HG02840 (cell line): ENCODE results near the gene TMEM208.

Experiments
- ATAC-seq: cut with Tn5 transposase; IDR thresholded peaks from one replicate; pipeline ENCODE4 v1.9.1; 2021; ENCODE audit warnings: mild to moderate bottlenecking, moderate library complexity, moderate number of reproducible peaks; ENCODE audit not compliant: unreplicated experiment, low FRiP score

The TMEM208 gene

GRCh38 chr16:67270931-67271338 lies 44.0 kb downstream of the TMEM208 start:
- ATAC-seq: no peak

DNA sequence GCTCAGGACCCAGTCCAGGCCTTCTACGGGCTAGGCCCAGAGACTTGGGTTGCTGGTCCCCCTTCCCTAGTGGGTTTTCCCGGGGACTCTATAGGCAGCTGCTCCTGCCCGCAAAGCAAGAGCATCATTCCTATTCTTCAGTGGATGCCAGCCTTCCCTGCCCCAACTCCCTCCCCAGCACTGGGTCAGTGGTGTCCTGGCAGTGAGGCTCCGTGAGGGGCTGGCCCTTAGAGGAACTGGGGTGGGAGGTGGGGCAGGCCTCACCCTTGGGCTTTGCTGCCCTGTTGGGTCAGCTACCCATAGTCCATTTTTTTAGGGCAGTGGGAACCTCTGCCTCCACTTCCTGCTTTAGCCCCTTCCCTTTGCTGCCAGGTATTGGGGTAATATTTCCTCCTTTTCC lies 44.5 kb downstream of the TMEM208 start:
- ATAC-seq: no peak

GRCh38 chr16:67275321-67275720 lies 48.4 kb downstream of the TMEM208 start:
- ATAC-seq: no peak

DNA sequence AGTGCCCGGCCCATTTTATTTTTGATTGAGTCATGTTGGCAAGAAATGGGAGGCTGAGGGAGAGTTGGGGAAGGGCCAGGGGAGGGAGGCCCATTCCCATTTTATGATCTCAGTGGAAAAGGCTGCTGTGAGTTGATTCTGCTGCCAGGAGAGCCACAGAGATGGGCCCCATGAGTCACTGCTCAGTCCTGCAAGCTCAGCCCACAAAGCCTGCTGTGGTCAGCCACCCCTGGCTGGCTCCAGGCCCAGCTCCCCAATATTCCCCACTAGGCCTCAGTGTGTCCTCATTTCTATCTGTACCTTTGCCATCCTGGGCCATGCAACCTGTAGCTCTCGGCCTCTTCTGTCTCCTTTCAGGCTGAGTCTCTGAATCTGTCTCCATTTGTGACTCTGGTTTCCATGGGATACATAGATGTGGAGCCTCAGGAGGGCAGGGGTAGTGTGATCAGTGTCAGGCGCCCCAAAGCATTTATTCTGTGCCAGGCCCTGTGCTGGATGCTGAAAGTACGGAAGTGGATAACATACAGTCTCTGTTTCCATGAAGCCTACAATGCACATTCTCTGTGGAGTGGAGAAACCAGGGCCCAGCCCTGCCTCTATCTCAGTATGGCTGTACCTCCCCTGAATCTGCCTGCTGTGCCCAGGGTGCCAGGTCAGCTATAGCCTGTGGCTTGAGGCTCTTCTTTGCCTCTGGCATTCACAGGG lies 50.5 kb downstream of the TMEM208 start:
- no peak for ATAC-seq

GRCh38 chr16:67277999-67278772 lies 51.3 kb downstream of the TMEM208 start:
- ATAC-seq: no peak
